ENCODE measurements around the gene RER1. TPM values are rescaled to one million over a fixed set of nuclear protein-coding genes. Genes with fewer than 3 reads are reported as not detected.

RER1 gene
- total RNA-seq, 1 experiment from 2014 or later: 43.3 TPM

GRCh38 chr1:2385606-2386280, 5.9 kb upstream of the RER1 start:
- in situ Hi-C loops (cut with HindIII; ENCODE audit: low sequenced_read_pairs): no loop called here
- peak; percentile 80 for DNase-seq (ENCODE audit: low spot score)

- no peak for DNase-seq (ENCODE audit: low spot score)
- in situ Hi-C loops (cut with HindIII; ENCODE audit: low sequenced_read_pairs): no loop called here
Measured at GRCh38 chr1:2386636-2387611, 4.7 kb upstream of the RER1 start.

- no peak for DNase-seq (ENCODE audit: low spot score)
- in situ Hi-C loops (cut with HindIII; ENCODE audit: low sequenced_read_pairs): no loop called here
Measured at GRCh38 chr1:2388004-2388913, 3.4 kb upstream of the RER1 start.

- no peak for DNase-seq (ENCODE audit: low spot score)
- in situ Hi-C loops (cut with HindIII; ENCODE audit: low sequenced_read_pairs): no loop called here
Measured at GRCh38 chr1:2389644-2390043, 2.0 kb upstream of the RER1 start.

DNA sequence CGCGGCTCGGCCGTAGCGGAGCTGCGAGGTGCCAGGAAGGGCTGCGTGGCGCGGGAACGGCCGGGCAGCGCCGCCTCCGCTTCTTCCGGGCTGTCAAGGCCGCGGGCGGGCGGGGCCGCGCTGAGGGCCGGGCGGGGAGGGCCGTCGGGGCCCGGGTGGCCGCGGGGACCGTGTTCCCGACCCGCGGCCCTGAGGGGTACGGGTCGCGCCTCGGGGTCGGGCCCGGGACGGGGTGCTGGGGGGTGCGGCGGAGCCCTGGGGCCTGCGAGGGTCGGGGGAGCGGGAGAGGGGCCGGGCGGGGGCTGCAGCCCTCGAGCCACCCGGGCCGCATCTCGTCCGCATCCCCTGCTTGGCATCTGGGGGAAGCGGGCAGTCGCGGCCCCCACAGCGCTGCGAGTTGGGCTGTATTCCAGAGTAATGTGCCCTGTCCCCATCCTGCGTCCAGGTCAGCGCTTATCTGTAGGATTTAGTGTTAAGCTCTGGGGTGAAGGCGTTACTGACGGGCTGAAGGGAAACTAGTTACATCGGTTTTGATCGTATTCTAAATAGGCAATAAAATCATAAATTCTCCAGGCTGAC, 379 bp downstream of the RER1 start:
- in situ Hi-C loops (cut with HindIII; ENCODE audit: low sequenced_read_pairs): no loop called here
- DNase-seq (ENCODE audit: low spot score): no peak

- DNase-seq (ENCODE audit: low spot score): no peak
Measured at GRCh38 chr1:2392686-2393085, 1.0 kb downstream of the RER1 start.

GRCh38 chr1:2393471-2393877, 1.8 kb downstream of the RER1 start:
- in situ Hi-C loops (cut with HindIII; ENCODE audit: low sequenced_read_pairs): no loop called here
- DNase-seq (ENCODE audit: low spot score): no peak

More at GRCh38 chr1:2392686-2393085, 1.0 kb downstream of the RER1 start:
- in situ Hi-C loops (cut with HindIII; ENCODE audit: low sequenced_read_pairs): no loop called here

GRCh38 chr1:2394220-2394619, 2.6 kb downstream of the RER1 start:
- DNase-seq (ENCODE audit: low spot score): no peak
- in situ Hi-C loops (cut with HindIII; ENCODE audit: low sequenced_read_pairs): no loop called here

- DNase-seq (ENCODE audit: low spot score): no peak
- in situ Hi-C loops (cut with HindIII; ENCODE audit: low sequenced_read_pairs): no loop called here
Measured at GRCh38 chr1:2394761-2395160, 3.1 kb downstream of the RER1 start.

- in situ Hi-C loops (cut with HindIII; ENCODE audit: low sequenced_read_pairs): no loop called here
- DNase-seq (ENCODE audit: low spot score): no peak
Measured at GRCh38 chr1:2395245-2395644, 3.6 kb downstream of the RER1 start.

GRCh38 chr1:2396059-2396458, 4.4 kb downstream of the RER1 start:
- no peak for DNase-seq (ENCODE audit: low spot score)

GRCh38 chr1:2396476-2396875, 4.8 kb downstream of the RER1 start:
- in situ Hi-C loops (cut with HindIII; ENCODE audit: low sequenced_read_pairs): no loop called here
- DNase-seq (ENCODE audit: low spot score): no peak

More at GRCh38 chr1:2396059-2396458, 4.4 kb downstream of the RER1 start:
- in situ Hi-C loops (cut with HindIII; ENCODE audit: low sequenced_read_pairs): no loop called here

GRCh38 chr1:2397007-2397679, 5.5 kb downstream of the RER1 start:
- in situ Hi-C loops (cut with HindIII; ENCODE audit: low sequenced_read_pairs): no loop called here
- DNase-seq (ENCODE audit: low spot score): no peak

DNA sequence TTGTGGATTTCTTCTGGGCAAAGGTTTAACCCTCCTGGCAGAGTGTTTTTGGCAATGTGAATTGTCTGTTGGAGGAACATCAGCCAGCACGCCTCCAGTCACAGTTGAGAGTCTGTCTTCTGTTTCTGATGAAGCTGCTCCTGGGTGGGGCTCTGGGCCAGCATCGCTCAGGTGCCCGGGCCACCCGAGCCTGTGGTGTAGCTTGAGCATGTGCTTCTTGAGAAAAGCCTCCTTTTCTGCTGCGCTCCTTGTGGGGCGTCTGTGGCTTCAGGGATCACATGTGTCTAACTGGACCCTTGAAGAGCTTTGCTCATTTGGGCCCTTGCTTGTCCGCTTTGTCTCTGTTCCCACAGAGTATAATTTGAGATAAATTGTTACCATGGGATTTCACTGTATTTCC, 7.2 kb downstream of the RER1 start:
- in situ Hi-C loops (cut with HindIII; ENCODE audit: low sequenced_read_pairs): no loop called here
- DNase-seq (ENCODE audit: low spot score): no peak

DNA sequence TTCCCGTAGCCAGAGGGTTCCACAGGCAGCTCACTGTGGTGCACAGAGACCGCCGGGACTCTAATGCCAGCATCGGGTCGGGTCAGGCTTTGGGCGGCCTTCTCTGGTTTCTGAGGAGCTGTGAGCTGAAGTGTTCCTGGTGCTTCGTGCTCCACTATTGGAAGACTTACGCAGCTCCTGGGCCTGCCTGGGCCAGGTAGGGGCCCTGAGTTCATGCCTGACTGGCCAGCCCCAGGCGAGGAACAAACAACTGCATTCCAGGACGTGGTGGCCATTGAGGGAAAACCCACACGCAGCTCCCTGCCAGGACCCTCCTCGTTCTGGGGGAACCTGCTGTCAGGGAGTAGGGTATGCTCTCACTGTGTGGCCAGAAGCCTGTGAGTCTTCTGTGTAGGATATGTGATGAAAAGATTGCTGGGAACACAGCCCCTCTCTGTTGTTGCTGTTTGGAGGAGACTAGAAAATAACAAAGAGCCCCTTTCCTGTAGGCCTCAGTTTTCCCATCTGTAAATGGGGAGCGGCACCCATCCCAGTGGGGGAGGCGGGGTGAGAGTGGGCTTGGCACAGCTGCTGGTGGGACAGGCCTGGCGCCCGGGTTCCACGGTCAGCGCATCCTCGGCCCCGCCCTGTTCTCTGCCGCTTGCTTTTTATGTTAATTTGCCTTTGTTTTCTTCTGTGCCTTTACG, 8.4 kb downstream of the RER1 start:
- DNase-seq (ENCODE audit: low spot score): no peak
- in situ Hi-C loops (cut with HindIII; ENCODE audit: low sequenced_read_pairs): loop anchor here (25.0 kb wide), 1 partner anchor 112 kb away; no protein-coding TSS in a partner anchor

GRCh38 chr1:2400576-2400909, 8.9 kb downstream of the RER1 start:
- in situ Hi-C loops (cut with HindIII; ENCODE audit: low sequenced_read_pairs): loop anchor here (25.0 kb wide), 1 partner anchor 112 kb away; no protein-coding TSS in a partner anchor
- no peak for DNase-seq (ENCODE audit: low spot score)

DNA sequence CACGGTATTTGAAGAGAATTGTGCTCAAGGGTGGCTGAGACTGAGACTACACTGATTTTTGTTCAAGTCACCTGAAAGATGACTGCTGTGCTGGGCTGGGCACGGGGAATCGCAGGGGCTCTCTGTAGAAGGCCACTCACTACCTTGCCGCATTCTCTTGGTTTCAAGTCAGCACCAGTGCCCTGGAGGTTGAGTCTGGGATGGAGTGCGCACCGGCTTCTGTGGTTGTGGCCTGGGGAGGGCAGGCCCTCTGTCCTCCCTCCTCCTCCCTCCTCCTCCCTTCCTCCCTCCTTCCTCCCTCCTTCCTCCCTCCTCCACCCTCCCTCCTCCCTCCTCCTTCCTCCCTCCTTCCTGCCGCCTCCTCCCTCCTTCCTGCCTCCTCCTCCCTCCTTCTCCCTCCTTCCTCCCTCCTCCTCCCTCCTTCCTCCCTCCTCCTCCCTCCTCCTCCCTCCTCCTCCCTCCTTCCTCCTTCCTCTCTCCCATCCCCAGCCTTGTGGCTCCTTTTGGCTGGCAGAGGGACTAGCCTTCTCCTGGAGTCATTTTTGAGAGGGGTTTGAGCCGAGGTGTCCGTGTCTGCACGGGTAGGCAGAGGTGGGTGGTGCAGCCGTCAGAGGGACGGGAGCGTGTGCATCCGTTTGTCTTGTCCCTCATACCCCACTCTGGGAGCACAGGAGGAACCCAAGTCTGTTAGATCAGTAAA, 9.5 kb downstream of the RER1 start:
- DNase-seq (ENCODE audit: low spot score): no peak
- in situ Hi-C loops (cut with HindIII; ENCODE audit: low sequenced_read_pairs): loop anchor here (25.0 kb wide), 1 partner anchor 111 kb away; no protein-coding TSS in a partner anchor
